ENCODE results near the gene BTBD2. TPM values are rescaled to one million over a fixed set of nuclear protein-coding genes. Genes with fewer than 3 reads are reported as not detected.

BTBD2 gene
- total RNA-seq, 1 donor from 2014 or later, result 102 TPM

DNA sequence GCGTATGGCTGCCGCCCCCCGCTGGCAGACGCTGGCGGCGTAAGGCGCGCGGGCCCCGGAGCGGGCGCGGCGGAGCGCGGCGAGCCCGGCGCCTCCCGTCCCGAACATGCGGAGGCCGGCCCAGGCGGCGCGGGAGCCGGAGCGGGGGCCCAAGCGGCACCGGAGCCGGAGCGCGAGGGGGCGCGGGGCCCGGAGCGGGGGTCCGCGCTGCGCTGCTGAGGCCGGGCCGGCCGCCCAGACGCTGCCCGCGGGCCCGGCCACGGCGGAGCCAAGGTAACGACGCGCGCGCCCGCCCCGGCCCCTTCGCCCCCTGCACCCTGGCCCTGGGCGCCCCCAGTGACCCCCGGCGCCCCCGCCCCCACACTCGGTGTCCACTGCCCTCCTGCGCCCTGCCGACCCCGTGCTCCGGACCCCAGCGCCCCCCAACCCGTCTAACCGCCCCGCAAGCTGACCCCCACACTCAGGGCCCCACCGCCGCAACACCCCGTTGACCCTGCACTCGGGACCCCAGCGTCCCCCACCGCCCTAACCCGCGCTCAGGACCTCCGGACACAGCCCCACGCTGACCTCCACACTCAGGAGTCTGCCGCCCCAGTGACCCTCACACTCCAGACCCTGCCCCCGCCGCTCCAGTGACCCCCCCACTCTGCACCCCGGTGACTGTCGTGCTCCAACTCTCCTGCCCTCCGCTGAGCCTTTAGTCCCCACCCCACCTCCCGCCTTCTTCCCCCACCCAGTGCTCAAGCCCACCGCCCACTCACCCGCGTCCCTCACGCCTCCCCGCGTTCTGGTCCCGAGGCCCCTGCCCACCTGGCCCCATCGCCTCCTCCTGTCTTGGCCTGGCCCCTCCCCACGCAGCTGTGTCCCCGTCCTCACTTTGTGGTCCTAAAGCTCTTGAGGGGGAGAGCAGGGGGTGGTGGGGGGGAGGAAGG lies 74.1 kb downstream of the BTBD2 start, which contains the start of gene CSNK1G2:
CSNK1G2 (plus strand) TSS at position 27 of the 932 bp plus-strand sequence. CDS start 28,601 bp downstream, outside the sequence.
- DNase-seq (ENCODE audit: low spot score), result no peak

DNA sequence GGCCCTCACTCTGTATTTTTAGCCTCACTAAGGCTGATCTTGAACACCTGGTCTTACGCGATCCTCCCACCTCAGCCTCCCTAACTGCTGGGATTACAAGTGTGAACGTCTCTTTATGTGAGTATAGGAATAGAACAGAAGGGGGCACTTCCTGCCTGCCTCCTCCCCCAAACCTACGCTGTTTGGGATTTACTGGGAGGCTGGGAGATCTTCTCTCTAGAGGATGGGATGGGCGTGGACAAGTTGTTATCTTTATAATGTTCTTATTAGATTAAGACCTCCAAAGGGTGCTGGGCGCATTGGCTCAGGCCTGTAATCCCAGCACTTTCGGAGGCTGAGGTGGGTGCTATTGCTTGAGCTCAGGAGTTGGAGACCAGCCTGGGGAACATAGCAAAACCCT lies 77.4 kb downstream of the BTBD2 start:
- DNase-seq (ENCODE audit: low spot score), result no peak

DNA sequence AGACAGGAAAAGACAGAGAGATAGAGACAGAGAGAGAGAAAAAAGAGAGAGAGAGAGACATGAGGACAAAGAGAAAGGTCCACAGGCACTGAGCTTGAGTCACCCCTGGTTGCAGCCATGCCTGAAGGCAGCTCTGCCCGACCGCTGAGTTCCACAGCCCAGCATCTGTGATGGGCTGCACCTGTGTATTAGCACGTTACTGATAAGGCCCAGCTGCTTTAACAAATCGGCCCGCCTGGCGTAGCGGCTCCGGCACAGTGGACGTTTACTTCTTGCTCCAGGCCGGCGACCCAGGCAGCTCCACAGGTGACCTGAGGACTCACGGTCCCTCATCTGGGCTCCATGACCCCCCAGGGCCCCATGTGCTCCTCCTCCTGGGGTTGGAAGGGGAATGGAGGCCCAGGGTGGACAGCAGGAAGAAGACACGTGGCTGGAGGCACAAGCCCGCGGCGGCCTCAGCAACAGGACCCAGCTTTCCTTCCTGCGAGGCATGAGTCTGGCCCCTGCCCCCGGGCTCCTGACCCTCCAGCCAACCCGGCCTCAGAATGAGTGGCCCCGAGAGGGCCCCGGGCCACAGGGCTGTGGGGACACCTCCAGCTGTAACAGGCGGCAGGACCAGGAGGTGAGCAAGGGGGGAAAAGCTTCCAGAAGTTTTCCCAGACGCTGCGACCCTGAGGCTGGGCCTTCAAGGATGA lies 78.5 kb downstream of the BTBD2 start:
- DNase-seq (ENCODE audit: low spot score), result no peak

DNA sequence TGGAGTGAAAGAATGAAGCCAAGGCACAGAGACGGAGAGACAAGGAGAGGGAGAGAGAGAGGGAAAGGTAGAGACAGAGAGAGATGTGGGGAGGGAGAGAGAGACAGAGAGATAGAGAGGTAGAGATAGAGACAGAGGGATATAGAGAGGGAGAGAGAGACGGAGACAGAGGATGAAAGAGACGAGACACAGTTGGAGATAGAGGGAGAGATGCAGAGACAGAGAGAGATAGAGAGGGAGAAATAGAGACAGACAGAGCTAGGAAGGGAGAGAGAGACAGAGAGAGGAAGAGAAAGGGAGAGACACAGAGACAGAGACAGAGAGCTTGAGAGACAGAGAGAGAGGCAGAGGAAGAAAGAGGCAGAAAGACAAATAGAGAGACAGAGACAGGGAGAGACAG lies 79.1 kb downstream of the BTBD2 start:
- DNase-seq (ENCODE audit: low spot score), result no peak

DNA sequence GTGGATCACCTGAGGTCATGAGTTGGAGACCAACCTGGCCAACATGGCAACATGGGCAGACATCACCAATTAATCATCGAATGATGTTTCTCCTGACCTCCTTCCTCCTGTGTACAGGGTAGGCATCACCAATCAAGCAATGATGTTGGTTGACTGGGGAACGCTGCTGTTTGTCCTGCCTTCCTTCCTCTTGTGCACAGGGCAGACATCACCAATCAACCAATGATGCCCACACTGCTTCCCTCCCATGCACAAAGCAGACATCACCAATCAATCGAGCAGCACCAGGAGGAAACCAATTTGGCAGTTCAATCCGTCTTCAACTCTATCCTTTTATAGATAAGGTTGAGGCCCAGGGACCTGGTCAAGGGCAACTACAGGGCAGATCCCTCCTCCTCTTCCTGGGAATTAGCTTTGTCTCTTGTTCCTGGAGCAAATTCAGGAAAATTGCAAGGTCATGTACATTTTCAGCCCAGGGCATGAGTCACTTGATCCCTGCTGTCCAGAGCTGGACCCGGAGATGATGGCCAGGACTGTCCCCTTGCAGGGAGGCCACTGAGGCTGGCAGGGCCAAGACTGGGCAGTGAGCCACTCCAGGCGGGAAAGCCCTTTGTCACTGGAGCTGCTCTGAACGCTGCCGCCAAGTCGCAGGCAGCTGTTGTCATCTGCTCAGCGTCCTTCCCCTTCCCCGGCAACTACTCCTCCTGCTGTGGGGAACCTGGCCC lies 79.9 kb downstream of the BTBD2 start:
- no peak for DNase-seq (ENCODE audit: low spot score)

Other genes with a start within 250 kb of the BTBD2 start
- gene ATP8B3, start 203.4 kb downstream of the BTBD2 start, total RNA-seq, result 1.3 TPM
- gene REXO1, start 167.2 kb downstream of the BTBD2 start, total RNA-seq, result 39.3 TPM
- 14.8 TPM for gene KLF16, start 152.1 kb downstream of the BTBD2 start, total RNA-seq
- gene ABHD17A, start 130.2 kb downstream of the BTBD2 start, total RNA-seq, result 58.1 TPM
- 4.1 TPM for gene ADAT3, start 110.3 kb downstream of the BTBD2 start, total RNA-seq
- 82.3 TPM for gene SCAMP4, start 110.3 kb downstream of the BTBD2 start, total RNA-seq
- gene CSNK1G2, start 74.5 kb downstream of the BTBD2 start, total RNA-seq, result 57.2 TPM
- gene MKNK2, start 35.5 kb upstream of the BTBD2 start, total RNA-seq, result 151 TPM
- gene MOB3A, start 80.6 kb upstream of the BTBD2 start, total RNA-seq, result 51.0 TPM
- gene IZUMO4, start 81.2 kb upstream of the BTBD2 start, total RNA-seq, result 5.9 TPM
- 148 TPM for gene AP3D1, start 135.9 kb upstream of the BTBD2 start, total RNA-seq
- 41.9 TPM for gene DOT1L, start 148.2 kb upstream of the BTBD2 start, total RNA-seq
- 52.0 TPM for gene PLEKHJ1, start 220.6 kb upstream of the BTBD2 start, total RNA-seq
- gene SF3A2, start 221.1 kb upstream of the BTBD2 start, total RNA-seq, result 65.8 TPM
- 1.3 TPM for gene AMH, start 233.6 kb upstream of the BTBD2 start, total RNA-seq
- 0.49 TPM for gene JSRP1, start 240.7 kb upstream of the BTBD2 start, total RNA-seq